GM23248 (cell line): ENCODE measurements around the gene NUDC. TPM values are rescaled to one million over a fixed set of nuclear protein-coding genes. Genes with fewer than 3 reads are reported as not detected.
"Not testable (repeated sequence)": the region's sequence is repeated elsewhere in the genome, so short reads cannot be mapped to it uniquely, and the experiment has no call there.

Experiments used
- DNase-seq: peaks from one replicate; pipeline ENCODE4 v3.0.0-alpha.2; 2015
- H2AFZ ChIP-seq: fragments of 200-600 bp; sonication (generic); 2 replicates; pipeline ENCODE4 v1.6.1; 2016; ENCODE audit warnings: antibody characterized with exemption
- H3F3A ChIP-seq: fragments of 200-600 bp; sonication (generic); 2 replicates; pipeline ENCODE4 v1.6.1; 2016; ENCODE audit warnings: mild to moderate bottlenecking, antibody characterized with exemption, mixed run types; ENCODE audit not compliant: insufficient read depth
- H3K27ac ChIP-seq: fragments of 200-600 bp; sonication (generic); 2 replicates; pipeline ENCODE4 v1.5.1; 2016; ENCODE audit warnings: mild to moderate bottlenecking
- H3K27me3 ChIP-seq: fragments of 200-600 bp; sonication (generic); replicated peaks from 2 replicates; pipeline ENCODE4 v1.6.1; 2016; ENCODE audit warnings: mild to moderate bottlenecking; ENCODE audit not compliant: insufficient read depth
- H3K36me3 ChIP-seq: fragments of 200-600 bp; sonication (generic); 2 replicates; pipeline ENCODE4 v1.6.1; 2016; ENCODE audit warnings: low read depth, mild to moderate bottlenecking
- H3K4me1 ChIP-seq: fragments of 200-600 bp; sonication (generic); 2 replicates; pipeline ENCODE4 v1.6.1; 2016; ENCODE audit warnings: mild to moderate bottlenecking; ENCODE audit not compliant: insufficient read depth
- H3K4me2 ChIP-seq: fragments of 200-600 bp; sonication (generic); one replicate; pipeline ENCODE4 v1.6.1; 2016; ENCODE audit warnings: mild to moderate bottlenecking; ENCODE audit not compliant: unreplicated experiment
- H3K4me3 ChIP-seq: fragments of 200-600 bp; sonication (generic); 2 replicates; pipeline ENCODE4 v1.5.1; 2016; ENCODE audit warnings: mild to moderate bottlenecking
- H3K79me2 ChIP-seq: fragments of 200-600 bp; sonication (generic); 2 replicates; pipeline ENCODE4 v1.6.1; 2016; ENCODE audit warnings: mild to moderate bottlenecking; ENCODE audit not compliant: insufficient read depth
- H3K9ac ChIP-seq: fragments of 200-600 bp; sonication (generic); 2 replicates; pipeline ENCODE4 v1.6.1; 2016; ENCODE audit warnings: mild to moderate bottlenecking
- H3K9me2 ChIP-seq: fragments of 200-600 bp; sonication (generic); 2 replicates; pipeline ENCODE4 v1.6.1; 2016; ENCODE audit warnings: mixed run types, mild to moderate bottlenecking, moderate library complexity; ENCODE audit not compliant: insufficient read depth
- H3K9me3 ChIP-seq: fragments of 200-600 bp; sonication (generic); one replicate; pipeline ENCODE4 v1.6.1; 2017; ENCODE audit warnings: low read depth
- H4K20me1 ChIP-seq: fragments of 200-600 bp; sonication (generic); 2 replicates; pipeline ENCODE4 v1.6.0; 2016; ENCODE audit not compliant: insufficient read depth
- EZH2 ChIP-seq: fragments of 200-600 bp; sonication (generic); IDR thresholded peaks from 2 replicates; pipeline ENCODE4 v1.6.1; 2018; ENCODE audit warnings: antibody characterized with exemption, mild to moderate bottlenecking; ENCODE audit not compliant: insufficient read depth, poor library complexity, severe bottlenecking
- EZH2phosphoT487 ChIP-seq: fragments of 200-600 bp; sonication (generic); IDR thresholded peaks from 2 replicates; pipeline ENCODE4 v1.6.1; 2018; ENCODE audit warnings: antibody characterized with exemption, moderate library complexity, mild to moderate bottlenecking, low read depth; ENCODE audit not compliant: insufficient read depth
- WGBS, 2 experiments: methylation state at CpG; one replicate each; pipeline ENCODE4 v1.1.6; 2015 to 2017; ENCODE audit warnings: low lambda C conversion rate in 2 of 2, low coverage in 1 of 2; ENCODE audit errors: missing lambda C conversion rate in 2 of 2; 5-methylcytosine and 5-hydroxymethylcytosine counted together
- in situ Hi-C: fragments of 300-500 bp; cut with MboI; formaldehyde crosslinking; loops from 2 replicates; pipeline ENCODE4 v1.15.0; 2020
- polyA plus RNA-seq: library from polyadenylated mRNA; unstranded; fragments of >200 nt; fragmentation: Nextera tagmentation; extraction: Ambion mirVana; gene quantifications from 2 replicates; pipeline ENCODE4 v1.2.1, GENCODE V29; 2016
- total RNA-seq: library from RNA; depleted of rRNA; stranded (reverse); fragments of >200 nt; shearing (Covaris generic); gene quantifications from 2 replicates; pipeline ENCODE4 v1.2.3, GENCODE V29; 2014

NUDC gene
- total and polyA plus RNA-seq, 2 experiments from 2014 or later, result 50.0 to 118 TPM

GRCh38 chr1:26984291-26984690, 62.7 kb downstream of the NUDC start:
- no peak overlapping the region for H3K9ac ChIP-seq
- no peak overlapping the region for H3K4me2 ChIP-seq
- H3K79me2 ChIP-seq, result no peaks in the 10 kb centered on the region
- 60 to 66% methylated on average over 8 of the region's 8 CpGs for WGBS, 2 experiments
- in situ Hi-C loops, result no loop called here
- no peak overlapping the region for H3K27ac ChIP-seq
- H4K20me1 ChIP-seq, result no peaks in the 10 kb centered on the region
- H3F3A ChIP-seq, result no peaks in the 10 kb centered on the region
- DNase-seq, result no peak
- H3K9me2 ChIP-seq, result no peaks in the 10 kb centered on the region
- H2AFZ ChIP-seq, result no peak overlapping the region
- H3K9me3 ChIP-seq, result no peaks in the 10 kb centered on the region
- no peak overlapping the region for H3K4me3 ChIP-seq
- H3K27me3 ChIP-seq, result no peaks in the 10 kb centered on the region
- no peaks in the 10 kb centered on the region for H3K36me3 ChIP-seq
- TF ChIP-seq EZH2 (no peak), EZH2phosphoT487 (no peak)
- H3K4me1 ChIP-seq, result no peaks in the 10 kb centered on the region

GRCh38 chr1:26986658-26987057, 65.1 kb downstream of the NUDC start:
- Histone ChIP-seq H2AFZ (no peak overlapping the region), H3K79me2 (no peaks in the 10 kb centered on the region), H3K9me2 (no peaks in the 10 kb centered on the region), H3K27me3 (no peaks in the 10 kb centered on the region), H3K27ac (no peak overlapping the region), H3K4me2 (no peak overlapping the region), H4K20me1 (no peaks in the 10 kb centered on the region), H3K9me3 (no peaks in the 10 kb centered on the region), H3K4me3 (no peak overlapping the region), H3K9ac (no peak overlapping the region), H3K4me1 (peaks cover 16% of the 10 kb centered on the region), H3F3A (peaks cover 10% of the 10 kb centered on the region), H3K36me3 (no peaks in the 10 kb centered on the region)
- no peak for DNase-seq
- TF ChIP-seq EZH2phosphoT487 (no peak), EZH2 (no peak)
- in situ Hi-C loops, result no loop called here
- 53 to 64% methylated on average over 2 of the region's 2 CpGs for WGBS, 2 experiments

GRCh38 chr1:26989403-26990109, 68.0 kb downstream of the NUDC start:
- H3K27ac ChIP-seq, H3K9me2 ChIP-seq, H3K9me3 ChIP-seq, H3K9ac ChIP-seq, H3K36me3 ChIP-seq, H3K4me3 ChIP-seq, H3K4me2 ChIP-seq, H2AFZ ChIP-seq, H3K27me3 ChIP-seq, H4K20me1 ChIP-seq, DNase-seq, in situ Hi-C loops, H3K79me2 ChIP-seq: not testable (repeated sequence)
- Histone ChIP-seq H3K4me1 (peaks cover 22% of the 10 kb centered on the region), H3F3A (peaks cover 15% of the 10 kb centered on the region)
- WGBS, 2 experiments, result 84 to 92% methylated on average over 9 to 12 of the region's 12 CpGs

GRCh38 chr1:26991310-26992116, 70.0 kb downstream of the NUDC start:
- in situ Hi-C loops, result no loop called here
- no peaks in the 10 kb centered on the region for H3K9me3 ChIP-seq
- peaks cover 34% of the 10 kb centered on the region for H3F3A ChIP-seq
- H3K4me3 ChIP-seq, result peak overlapping the region; percentile 29; the same call in 1 of the 2 replicates
- H3K9ac ChIP-seq, result peak overlapping the region; percentile 62
- DNase-seq, result peak; percentile 92
- H3K4me2 ChIP-seq, result peak overlapping the region; percentile 73
- no peak for TF ChIP-seq EZH2phosphoT487
- no peak for TF ChIP-seq EZH2
- peaks cover 7% of the 10 kb centered on the region; the same call in 1 of the 2 replicates for H3K36me3 ChIP-seq
- peaks cover 36% of the 10 kb centered on the region for H3K4me1 ChIP-seq
- peaks cover 27% of the 10 kb centered on the region for H3K79me2 ChIP-seq
- H3K9me2 ChIP-seq, result no peaks in the 10 kb centered on the region
- H3K27ac ChIP-seq, result peak overlapping the region; percentile 89
- no peak overlapping the region for H2AFZ ChIP-seq
- no peaks in the 10 kb centered on the region for H3K27me3 ChIP-seq
- WGBS, 2 experiments, result 1 to 4% methylated on average over 10 of the region's 10 CpGs
- no peaks in the 10 kb centered on the region; the same call in 1 of the 2 replicates for H4K20me1 ChIP-seq
